GM12878 (cell line): ENCODE measurements around the gene NT5DC3. TPM values are rescaled to one million over a fixed set of nuclear protein-coding genes. Genes with fewer than 3 reads are reported as not detected.

Experiments used
- ATAC-seq: fragments of 200-7000 bp; cut with Tn5 transposase; 3 replicates; pipeline ENCODE4 v1.9.1; 2020; ENCODE audit warnings: mild to moderate bottlenecking, moderate library complexity
- BruUV-seq: library from RNA; stranded (reverse); fragments of 400-500 nt; replicated peaks from 2 replicates; lab custom pipeline; 2021; lab: Mats Ljungman, UMichigan
- CTCF ChIA-PET: fragments of 300-600 bp; sonication (Branson Sonifier 250); formaldehyde crosslinking; extraction: SDS; loops from one replicate; lab custom pipeline; 2021; ENCODE audit warnings: inconsistent platforms; lab: Yijun Ruan, JAX
- POLR2A ChIA-PET: fragments of 350-600 bp; formaldehyde crosslinking; extraction: SDS; loops from one replicate; lab custom pipeline; 2021; ENCODE audit warnings: inconsistent platforms; lab: Charles Lee
- RAD21 ChIA-PET: fragments of 300-600 bp; sonication (Branson Sonifier 250); formaldehyde crosslinking; loops from one replicate; lab custom pipeline; 2023; ENCODE audit warnings: antibody characterized with exemption; ENCODE audit not compliant: unreplicated experiment; lab: Charles Lee
- SMC1A ChIA-PET: fragments of 300-600 bp; sonication (Branson Sonifier 250); formaldehyde crosslinking; loops from one replicate; lab custom pipeline; 2023; ENCODE audit not compliant: unreplicated experiment, uncharacterized antibody; lab: Charles Lee
- DNase-seq: peaks from one replicate; pipeline ENCODE4 v3.0.0-alpha.2; 2011; ENCODE audit warnings: low read depth, low spot score
- FAIRE-seq: peaks from 3 replicates; lab custom pipeline; 2011; peaks lifted over from hg19 to GRCh38; lab: Jason Lieb, UNC
- H2AFZ ChIP-seq: 2 replicates; pipeline ENCODE4 v1.6.0; 2011; ENCODE audit warnings: low read depth, low read length, control low read depth; ENCODE audit not compliant: control insufficient read depth
- H3K27ac ChIP-seq: 2 replicates; pipeline ENCODE4 v1.5.1; 2011; ENCODE audit warnings: control low read depth; ENCODE audit not compliant: control insufficient read depth, insufficient read depth
- H3K27me3 ChIP-seq, 2 experiments: replicated peaks in 1 of 2; 2 replicates each; pipeline versions ENCODE4 v1.6.0 to v1.6.1; 2011; ENCODE audit warnings: low read length in 1 of 2; ENCODE audit not compliant: control insufficient read depth in 2 of 2, insufficient read depth in 2 of 2
- H3K36me3 ChIP-seq, 2 experiments: 2 replicates each; pipeline ENCODE4 v1.5.1; 2011; ENCODE audit warnings: low read length in 1 of 2; ENCODE audit not compliant: control insufficient read depth in 2 of 2, insufficient read depth in 2 of 2
- H3K4me1 ChIP-seq: 2 replicates; pipeline ENCODE4 v1.6.1; 2011; ENCODE audit warnings: mild to moderate bottlenecking, low read length, moderate library complexity, mixed read lengths; ENCODE audit not compliant: control insufficient read depth, insufficient read depth
- H3K4me2 ChIP-seq: 2 replicates; pipeline ENCODE4 v1.6.0; 2011; ENCODE audit warnings: control low read depth; ENCODE audit not compliant: control insufficient read depth, insufficient read depth
- H3K4me3 ChIP-seq: fragments of 200-600 bp; sonication (generic); 2 replicates; pipeline ENCODE4 v1.5.1; 2016
- H3K79me2 ChIP-seq: 2 replicates; pipeline ENCODE4 v1.6.0; 2011; ENCODE audit warnings: low read length; ENCODE audit not compliant: control insufficient read depth, insufficient read depth
- H3K9ac ChIP-seq: 2 replicates; pipeline ENCODE4 v1.8.0; 2011; ENCODE audit warnings: low read length, control low read depth, mixed read lengths; ENCODE audit not compliant: control insufficient read depth, insufficient read depth
- H3K9me3 ChIP-seq: replicated peaks from 3 replicates; pipeline ENCODE4 v1.5.1; 2011; ENCODE audit warnings: mild to moderate bottlenecking, low read length; ENCODE audit not compliant: control insufficient read depth, insufficient read depth
- H4K20me1 ChIP-seq: 2 replicates; pipeline ENCODE4 v1.6.0; 2011; ENCODE audit not compliant: control insufficient read depth, insufficient read depth
- BHLHE40 ChIP-seq, 2 experiments: fragments of 450-650 bp in 1 of 2; IDR thresholded peaks; 2 replicates each; pipeline ENCODE4 v1.6.1; 2011 to 2017; ENCODE audit warnings: low read depth in 2 of 2, borderline replicate concordance in 1 of 2, improper control_type of control experiment in 1 of 2, low read length in 1 of 2, mild to moderate bottlenecking in 1 of 2
- CHD4 ChIP-seq: fragments of 200-600 bp; sonication (generic); IDR thresholded peaks from 2 replicates; pipeline ENCODE4 v1.6.1; 2016; ENCODE audit warnings: mild to moderate bottlenecking
- DPF2 ChIP-seq: fragments of 450-650 bp; IDR thresholded peaks from 2 replicates; pipeline ENCODE4 v1.6.1; 2017; ENCODE audit warnings: mild to moderate bottlenecking
- HCFC1 ChIP-seq: fragments of 150-350 bp; IDR thresholded peaks from 2 replicates; pipeline ENCODE4 v1.6.1; 2014; ENCODE audit warnings: low read length
- IRF4 ChIP-seq: IDR thresholded peaks from 2 replicates; pipeline ENCODE4 v1.6.1; 2011; ENCODE audit warnings: low read depth, low read length
- MEF2B ChIP-seq: fragments of 450-650 bp; IDR thresholded peaks from 2 replicates; pipeline ENCODE4 v1.6.1; 2018; ENCODE audit warnings: mild to moderate bottlenecking, moderate library complexity; ENCODE audit not compliant: partially characterized antibody, poor library complexity, severe bottlenecking
- MYC ChIP-seq: IDR thresholded peaks from 2 replicates; pipeline ENCODE4 v1.6.1; 2011; ENCODE audit warnings: mild to moderate bottlenecking, low read length, moderate library complexity, inconsistent platforms; ENCODE audit not compliant: insufficient read depth, insufficient replicate concordance, insufficient read length, severe bottlenecking
- NFYB ChIP-seq: IDR thresholded peaks from 2 replicates; pipeline ENCODE4 v1.6.1; 2011; ENCODE audit warnings: low read depth, mild to moderate bottlenecking, low read length, improper control_type of control experiment, moderate library complexity; ENCODE audit not compliant: insufficient read depth
- RB1 ChIP-seq: fragments of 450-650 bp; formaldehyde crosslinking; IDR thresholded peaks from 2 replicates; pipeline ENCODE4 v1.6.1; 2017; ENCODE audit warnings: mild to moderate bottlenecking, borderline replicate concordance
- RBBP5 ChIP-seq: fragments of 200-600 bp; sonication (generic); conservative IDR thresholded peaks from 2 replicates; pipeline ENCODE4 v1.6.1; 2016
- SP1 ChIP-seq: IDR thresholded peaks from one replicate; pipeline ENCODE4 v1.6.1; 2011; ENCODE audit warnings: low read depth, low read length
- SREBF1 ChIP-seq: IDR thresholded peaks from 2 replicates; pipeline ENCODE4 v1.6.1; 2012; ENCODE audit warnings: mild to moderate bottlenecking, low read length
- TCF3 ChIP-seq: IDR thresholded peaks from 2 replicates; pipeline ENCODE4 v1.6.1; 2012; ENCODE audit warnings: low read depth, mild to moderate bottlenecking, low read length, borderline replicate concordance; ENCODE audit not compliant: insufficient read depth
- TCF7 ChIP-seq: IDR thresholded peaks from 2 replicates; pipeline ENCODE4 v1.6.1; 2014; ENCODE audit warnings: antibody characterized with exemption, borderline replicate concordance
- WRNIP1 ChIP-seq: IDR thresholded peaks from 2 replicates; pipeline ENCODE4 v1.6.1; 2011; ENCODE audit warnings: low read depth, low read length, improper control_type of control experiment, borderline replicate concordance
- ZNF217 ChIP-seq: fragments of 450-650 bp; IDR thresholded peaks from 2 replicates; pipeline ENCODE4 v1.6.1; 2017; ENCODE audit warnings: antibody characterized with exemption, mild to moderate bottlenecking
- WGBS: methylation state at CpG from one replicate; pipeline ENCODE4 v1.1.6; 2016; ENCODE audit warnings: low lambda C conversion rate; ENCODE audit not compliant: insufficient replicate concordance, insufficient coverage; ENCODE audit errors: missing lambda C conversion rate; 5-methylcytosine and 5-hydroxymethylcytosine counted together
- in situ Hi-C: fragments of 300-500 bp; cut with MboI; formaldehyde crosslinking; loops from 9 replicates; pipeline ENCODE4 v1.14.3; 2018; ENCODE audit warnings: mixed read lengths
- intact Hi-C: fragments of 100-400 bp; cut with micrococcal nuclease; formaldehyde crosslinking; loops from one replicate; pipeline ENCODE4 v1.14.2; 2022; ENCODE audit not compliant: unreplicated experiment
- polyA plus RNA-seq, 11 experiments: library from polyadenylated mRNA; depleted of rRNA in 4 of 11; unstranded in 6 of 11; stranded (reverse) in 5 of 11; fragments of >200 nt; fragmentation: Nextera tagmentation in 4 of 11; fragmentation: Illumina TruSeq in 1 of 11; extraction: Ambion mirVana in 4 of 11; extraction: Trizol in 1 of 11; gene quantifications; 1 replicate in 1 of 11; 2 replicates in 10 of 11; pipeline versions ENCODE4 v1.2.1 to v1.2.3, GENCODE V29; 2011 to 2016; ENCODE audit warnings: inconsistent platforms in 2 of 11, missing spikeins in 2 of 11, low read depth in 1 of 11
- total RNA-seq, 4 experiments: library from RNA; depleted of rRNA in 3 of 4; stranded (reverse); fragments of >200 nt in 3 of 4; fragmentation: Illumina TruSeq in 1 of 4; extraction: Trizol in 1 of 4; gene quantifications; 2 replicates each; pipeline versions ENCODE4 v1.2.1 to v1.2.3, GENCODE V29; 2013 to 2021
- TF ChIP-seq, protein P1 (sequence below): fragments of 450-650 bp; IDR thresholded peaks from 2 replicates; pipeline ENCODE4 v1.6.1; 2017; ENCODE audit warnings: mild to moderate bottlenecking, low read depth, inconsistent platforms; ENCODE audit not compliant: poor library complexity, severe bottlenecking
- TF ChIP-seq, protein P2 (sequence below): IDR thresholded peaks from 2 replicates; pipeline ENCODE4 v1.6.1; 2012; ENCODE audit warnings: improper control_type of control experiment, low read depth, low read length; ENCODE audit not compliant: insufficient replicate concordance

Gene NT5DC3
- total and polyA plus RNA-seq, 10 of the 15 experiments (the other 5 are each of a cell fraction or from before 2014, with no cell fraction given), result 2.0 to 12.4 (median 5.9) TPM

DNA sequence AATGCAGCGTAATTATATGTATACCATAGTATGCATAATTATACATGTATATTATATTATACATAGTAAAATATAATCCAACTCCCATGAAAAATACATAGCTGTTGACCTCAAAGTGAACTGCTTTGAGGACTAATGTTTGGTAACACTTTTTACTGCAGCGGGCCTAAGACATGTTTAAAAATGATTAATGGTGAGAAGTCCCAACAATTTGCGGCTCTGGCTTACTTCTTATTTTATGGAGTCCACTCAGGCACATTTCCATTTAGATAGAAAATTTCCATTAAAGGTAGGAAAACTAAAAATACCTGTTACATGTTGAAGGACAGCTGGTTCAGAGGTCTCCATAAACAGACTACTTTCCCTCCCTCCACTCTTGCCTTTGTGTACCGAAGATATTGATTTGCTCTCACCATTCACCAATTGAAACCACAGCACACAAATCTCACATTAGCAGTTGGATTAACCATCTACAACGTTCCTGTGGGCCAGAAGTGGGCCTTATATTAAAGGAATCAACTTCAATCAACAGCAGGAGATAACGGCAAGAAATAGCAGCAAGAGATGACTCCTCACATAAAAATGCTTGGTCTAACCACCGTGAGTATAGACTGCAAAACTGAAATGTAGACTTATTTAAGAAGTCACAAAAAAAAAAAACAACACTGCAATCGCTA, 14.1 kb upstream of the NT5DC3 start:
- Histone ChIP-seq H3K27me3 (no peaks in the 10 kb centered on the region), H3K4me2 (no peak overlapping the region)
- no peak for TF ChIP-seq RB1
- TF ChIP-seq RBBP5, result no peak
- TF ChIP-seq, protein P1, sequence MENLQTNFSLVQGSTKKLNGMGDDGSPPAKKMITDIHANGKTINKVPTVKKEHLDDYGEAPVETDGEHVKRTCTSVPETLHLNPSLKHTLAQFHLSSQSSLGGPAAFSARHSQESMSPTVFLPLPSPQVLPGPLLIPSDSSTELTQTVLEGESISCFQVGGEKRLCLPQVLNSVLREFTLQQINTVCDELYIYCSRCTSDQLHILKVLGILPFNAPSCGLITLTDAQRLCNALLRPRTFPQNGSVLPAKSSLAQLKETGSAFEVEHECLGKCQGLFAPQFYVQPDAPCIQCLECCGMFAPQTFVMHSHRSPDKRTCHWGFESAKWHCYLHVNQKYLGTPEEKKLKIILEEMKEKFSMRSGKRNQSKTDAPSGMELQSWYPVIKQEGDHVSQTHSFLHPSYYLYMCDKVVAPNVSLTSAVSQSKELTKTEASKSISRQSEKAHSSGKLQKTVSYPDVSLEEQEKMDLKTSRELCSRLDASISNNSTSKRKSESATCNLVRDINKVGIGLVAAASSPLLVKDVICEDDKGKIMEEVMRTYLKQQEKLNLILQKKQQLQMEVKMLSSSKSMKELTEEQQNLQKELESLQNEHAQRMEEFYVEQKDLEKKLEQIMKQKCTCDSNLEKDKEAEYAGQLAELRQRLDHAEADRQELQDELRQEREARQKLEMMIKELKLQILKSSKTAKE, result no peak
- no peak for TF ChIP-seq ZNF217
- no peak for TF ChIP-seq SP1
- TF ChIP-seq DPF2, result no peak
- no peak for TF ChIP-seq CHD4
- TF ChIP-seq WRNIP1, result no peak
- TF ChIP-seq MYC, result no peak
- no peak for TF ChIP-seq TCF3
- TF ChIP-seq, protein P2, sequence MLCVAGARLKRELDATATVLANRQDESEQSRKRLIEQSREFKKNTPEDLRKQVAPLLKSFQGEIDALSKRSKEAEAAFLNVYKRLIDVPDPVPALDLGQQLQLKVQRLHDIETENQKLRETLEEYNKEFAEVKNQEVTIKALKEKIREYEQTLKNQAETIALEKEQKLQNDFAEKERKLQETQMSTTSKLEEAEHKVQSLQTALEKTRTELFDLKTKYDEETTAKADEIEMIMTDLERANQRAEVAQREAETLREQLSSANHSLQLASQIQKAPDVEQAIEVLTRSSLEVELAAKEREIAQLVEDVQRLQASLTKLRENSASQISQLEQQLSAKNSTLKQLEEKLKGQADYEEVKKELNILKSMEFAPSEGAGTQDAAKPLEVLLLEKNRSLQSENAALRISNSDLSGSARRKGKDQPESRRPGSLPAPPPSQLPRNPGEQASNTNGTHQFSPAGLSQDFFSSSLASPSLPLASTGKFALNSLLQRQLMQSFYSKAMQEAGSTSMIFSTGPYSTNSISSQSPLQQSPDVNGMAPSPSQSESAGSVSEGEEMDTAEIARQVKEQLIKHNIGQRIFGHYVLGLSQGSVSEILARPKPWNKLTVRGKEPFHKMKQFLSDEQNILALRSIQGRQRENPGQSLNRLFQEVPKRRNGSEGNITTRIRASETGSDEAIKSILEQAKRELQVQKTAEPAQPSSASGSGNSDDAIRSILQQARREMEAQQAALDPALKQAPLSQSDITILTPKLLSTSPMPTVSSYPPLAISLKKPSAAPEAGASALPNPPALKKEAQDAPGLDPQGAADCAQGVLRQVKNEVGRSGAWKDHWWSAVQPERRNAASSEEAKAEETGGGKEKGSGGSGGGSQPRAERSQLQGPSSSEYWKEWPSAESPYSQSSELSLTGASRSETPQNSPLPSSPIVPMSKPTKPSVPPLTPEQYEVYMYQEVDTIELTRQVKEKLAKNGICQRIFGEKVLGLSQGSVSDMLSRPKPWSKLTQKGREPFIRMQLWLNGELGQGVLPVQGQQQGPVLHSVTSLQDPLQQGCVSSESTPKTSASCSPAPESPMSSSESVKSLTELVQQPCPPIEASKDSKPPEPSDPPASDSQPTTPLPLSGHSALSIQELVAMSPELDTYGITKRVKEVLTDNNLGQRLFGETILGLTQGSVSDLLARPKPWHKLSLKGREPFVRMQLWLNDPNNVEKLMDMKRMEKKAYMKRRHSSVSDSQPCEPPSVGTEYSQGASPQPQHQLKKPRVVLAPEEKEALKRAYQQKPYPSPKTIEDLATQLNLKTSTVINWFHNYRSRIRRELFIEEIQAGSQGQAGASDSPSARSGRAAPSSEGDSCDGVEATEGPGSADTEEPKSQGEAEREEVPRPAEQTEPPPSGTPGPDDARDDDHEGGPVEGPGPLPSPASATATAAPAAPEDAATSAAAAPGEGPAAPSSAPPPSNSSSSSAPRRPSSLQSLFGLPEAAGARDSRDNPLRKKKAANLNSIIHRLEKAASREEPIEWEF, result no peak
- no peak for TF ChIP-seq HCFC1
- TF ChIP-seq BHLHE40 (IDR thresholded peaks at IDR 0.05; ENCODE audit: borderline replicate concordance in 1 of 2, low read depth in 2 of 2, low read length in 1 of 2), result no peak
- no peak for TF ChIP-seq MEF2B
- TF ChIP-seq TCF7, result no peak
- no peak for TF ChIP-seq IRF4
- no peak for TF ChIP-seq SREBF1
- no peak for TF ChIP-seq NFYB
- TF ChIP-seq, all 136 proteins: peak for 0
- ATAC-seq (no peak), DNase-seq (no peak), FAIRE-seq (no peak)
- Histone ChIP-seq H2AFZ (no peak overlapping the region), H3K27ac (no peak overlapping the region), H4K20me1 (no peaks in the 10 kb centered on the region), H3K9ac (no peak overlapping the region), H3K36me3 (no peaks in the 10 kb centered on the region), H3K4me3 (no peak overlapping the region), H3K4me1 (no peaks in the 10 kb centered on the region), H3K79me2 (no peaks in the 10 kb centered on the region), H3K9me3 (no peaks in the 10 kb centered on the region)
- BruUV-seq, result no TSS peak
- CTCF ChIA-PET, result interaction anchor here (1.2 to 2.4 kb wide), 2 partner anchors 16 to 32 kb away, joined by 3 to 5 read pairs; no protein-coding TSS in a partner anchor
- 75% methylated on average over 8 of the region's 8 CpGs for whole genome bisulfite sequencing
- RAD21 ChIA-PET, result no interaction called here
- SMC1A ChIA-PET, result no interaction called here
- intact Hi-C loops, result no loop called here
- POLR2A ChIA-PET, result no interaction called here
- in situ Hi-C loops, result no loop called here
